ENCODE data around the gene TCF7.

The TCF7 gene

GRCh38 chr5:134131165-134131564, 16.7 kb downstream of the TCF7 start:
- DNase-seq (ENCODE audit: low spot score) = no peak

GRCh38 chr5:134131578-134132350, 17.3 kb downstream of the TCF7 start:
- DNase-seq (ENCODE audit: low spot score) = no peak

DNA sequence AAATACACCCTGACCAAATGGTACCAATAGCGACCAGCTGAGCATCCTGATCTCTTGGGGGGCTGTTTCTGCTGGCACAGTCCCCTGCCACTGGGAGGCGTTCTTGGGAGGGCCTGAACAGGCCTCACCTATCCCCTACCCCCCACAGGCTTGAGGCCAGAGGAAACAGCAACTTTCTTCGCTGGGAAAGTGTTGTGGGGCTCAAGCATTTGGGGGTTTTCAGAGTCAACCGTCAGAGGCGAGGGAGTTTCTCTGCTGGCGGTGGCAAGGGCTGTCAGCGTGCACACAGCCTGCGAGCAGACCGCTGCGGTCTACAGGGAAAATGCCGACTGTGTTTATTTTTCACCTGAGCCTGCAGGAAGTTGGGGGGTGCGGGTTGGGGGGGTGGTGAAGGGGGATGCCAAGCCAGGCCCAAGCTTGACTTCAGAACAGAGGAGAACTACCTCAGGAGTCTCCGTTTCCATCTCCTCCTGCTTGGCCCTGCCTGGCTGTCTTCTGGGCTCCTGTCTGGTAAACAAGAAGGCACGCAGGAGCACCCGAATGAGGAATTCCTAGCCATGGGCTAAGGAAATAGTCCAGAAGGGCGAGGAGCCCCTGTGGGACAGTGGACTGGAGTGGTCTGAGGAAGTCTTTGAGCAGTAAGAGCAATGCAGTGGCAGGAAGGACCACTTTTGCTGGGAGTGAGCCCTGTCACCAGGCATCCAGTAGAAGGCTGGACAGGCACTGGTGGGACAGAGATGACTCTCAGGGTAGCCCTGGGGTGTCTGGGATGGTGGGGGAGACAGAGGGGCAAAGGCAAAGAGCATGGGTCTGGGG, 18.1 kb downstream of the TCF7 start:
- no peak for DNase-seq (ENCODE audit: low spot score)

GRCh38 chr5:134133188-134133994, 18.9 kb downstream of the TCF7 start:
- no peak for DNase-seq (ENCODE audit: low spot score)

- no peak for DNase-seq (ENCODE audit: low spot score)
Measured at GRCh38 chr5:134133995-134134541, 19.6 kb downstream of the TCF7 start.

- DNase-seq (ENCODE audit: low spot score) = no peak
Measured at GRCh38 chr5:134135091-134135655, 20.7 kb downstream of the TCF7 start.

DNA sequence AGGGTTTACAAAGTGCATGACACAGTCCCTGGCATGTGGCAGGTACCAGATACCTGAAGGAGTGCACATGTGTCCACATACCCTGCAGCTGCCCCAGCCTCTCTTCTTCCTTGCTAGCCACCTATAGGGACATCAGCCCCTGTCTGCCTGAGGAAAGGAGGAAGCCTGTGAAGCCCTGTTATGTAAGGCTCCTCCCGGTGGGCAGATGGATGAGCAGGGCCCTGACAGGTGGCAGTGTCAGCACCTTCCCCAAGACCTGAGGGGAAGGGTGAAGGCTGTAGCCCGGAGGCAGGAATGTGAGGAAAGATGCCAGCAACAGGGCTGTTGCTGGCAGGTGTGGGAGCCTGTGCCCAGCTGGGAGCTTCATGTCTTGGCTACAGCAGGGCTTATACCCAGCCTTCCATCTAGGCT, 21.7 kb downstream of the TCF7 start:
- DNase-seq (ENCODE audit: low spot score) = no peak

GRCh38 chr5:134136771-134137170, 22.3 kb downstream of the TCF7 start:
- no peak for DNase-seq (ENCODE audit: low spot score)

- no peak for DNase-seq (ENCODE audit: low spot score)
Measured at GRCh38 chr5:134138416-134139376, 24.2 kb downstream of the TCF7 start.

DNA sequence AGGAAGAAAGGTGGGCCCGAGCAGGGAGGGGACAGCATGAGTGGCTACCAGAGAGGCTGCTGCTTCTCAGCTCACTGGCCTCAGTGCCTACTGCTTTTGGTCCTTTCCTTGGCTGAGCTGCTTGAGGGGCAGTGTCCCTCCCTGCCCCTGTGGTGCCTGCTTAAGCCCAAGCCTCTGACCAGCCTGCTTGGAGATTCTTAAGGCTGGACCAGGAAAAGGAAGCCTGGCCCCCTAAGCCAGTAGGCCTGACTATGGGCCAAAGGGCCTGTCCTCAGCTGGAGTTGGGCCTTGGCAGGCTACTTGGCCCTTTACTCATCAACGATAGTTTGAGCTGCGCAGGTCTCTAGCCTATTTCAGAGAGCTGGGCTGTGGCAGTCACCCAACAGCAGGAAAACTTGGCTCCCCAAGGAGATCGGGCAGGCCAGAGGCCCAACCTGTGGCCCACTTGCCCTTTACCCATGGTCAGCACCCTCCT, 24.9 kb downstream of the TCF7 start:
- DNase-seq (ENCODE audit: low spot score) = no peak

GRCh38 chr5:134139891-134140469, 25.5 kb downstream of the TCF7 start:
- DNase-seq (ENCODE audit: low spot score) = no peak

DNA sequence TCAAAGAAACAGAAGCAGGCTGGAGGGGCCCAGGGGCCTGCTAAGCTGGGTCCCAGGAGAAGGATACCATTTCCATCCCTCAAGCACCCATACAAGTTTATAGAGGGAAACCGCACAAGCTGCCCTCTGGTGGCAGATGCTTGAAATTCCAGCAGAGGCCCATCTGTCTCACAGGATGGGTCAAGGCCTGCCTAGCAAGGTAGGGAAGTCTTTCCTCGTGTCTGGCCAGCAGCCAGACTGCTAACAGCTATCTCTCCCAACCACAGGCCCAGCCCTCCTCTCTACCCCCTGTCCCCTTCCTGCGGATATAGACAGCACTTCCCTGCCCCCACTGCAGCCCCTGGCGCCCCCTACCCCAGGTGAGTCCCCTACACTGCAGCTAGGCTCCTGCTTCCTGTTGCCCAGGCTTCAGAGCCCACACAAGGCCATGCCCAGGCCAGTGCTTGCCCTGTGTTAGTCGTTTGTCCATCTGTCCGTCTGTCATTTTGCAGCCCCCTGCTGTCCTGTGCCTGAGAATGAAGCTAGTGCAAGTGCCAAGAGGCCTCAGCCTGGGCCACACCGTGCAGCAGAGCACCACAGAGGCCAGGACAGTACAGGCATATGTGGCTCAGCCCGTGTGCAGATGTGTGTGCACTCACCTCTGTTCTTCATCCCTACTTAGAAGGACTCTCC, 26.2 kb downstream of the TCF7 start:
- peak; percentile 81 for DNase-seq (ENCODE audit: low spot score)

GRCh38 chr5:134141331-134142050, 27.0 kb downstream of the TCF7 start:
- no peak for DNase-seq (ENCODE audit: low spot score)

GRCh38 chr5:134142052-134142451, 27.6 kb downstream of the TCF7 start:
- DNase-seq (ENCODE audit: low spot score) = no peak

- DNase-seq (ENCODE audit: low spot score) = no peak
Measured at GRCh38 chr5:134142806-134143205, 28.3 kb downstream of the TCF7 start.

DNA sequence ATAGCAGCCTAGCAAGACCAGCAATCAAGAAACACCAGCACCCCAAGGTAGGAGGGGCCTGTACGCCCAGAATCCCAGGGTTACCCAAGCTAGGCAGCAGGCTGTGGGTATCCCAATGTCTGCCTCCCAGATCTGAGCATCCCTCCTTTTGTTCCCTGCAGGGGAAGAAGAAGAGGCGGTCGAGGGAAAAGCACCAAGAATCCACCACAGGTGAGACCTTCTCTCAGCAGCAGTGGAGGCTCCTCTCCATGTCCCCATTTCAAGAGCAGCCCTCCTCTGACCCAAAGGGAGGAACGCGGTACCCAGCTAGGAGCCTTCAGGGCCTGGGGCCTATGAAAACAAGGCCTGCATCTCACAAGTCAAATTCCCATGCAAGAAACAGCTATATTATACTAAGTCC, 28.9 kb downstream of the TCF7 start:
- no peak for DNase-seq (ENCODE audit: low spot score)

GRCh38 chr5:134143944-134144941, 29.8 kb downstream of the TCF7 start:
- DNase-seq (ENCODE audit: low spot score) = no peak
